Dermis lymphatic vessel endothelial cell (primary cell): ENCODE results near the gene RASGRP1. TPM values are rescaled to one million over a fixed set of nuclear protein-coding genes. Genes with fewer than 3 reads are reported as not detected.

Experiments
- total RNA-seq: library from RNA; depleted of rRNA; stranded (reverse); fragments of >200 nt; gene quantifications from 2 replicates; pipeline ENCODE4 v1.2.1, GENCODE V29; 2014

The RASGRP1 gene
- 0.11 and 0.17 TPM in 2 replicates for total RNA-seq

GRCh38 chr15:38564557-38565286, at the start of gene RASGRP1:
Gene RASGRP1 (minus strand): TSS chr15:38564814. CDS start chr15:38564628, 186 bp downstream.

GRCh38 chr15:38453971-38454695, 110.5 kb downstream of the RASGRP1 start, which contains the start of gene FAM98B:
Gene FAM98B (plus strand): TSS chr15:38454127. CDS start chr15:38454162, 35 bp downstream.

Other genes starting within 250 kb of the RASGRP1 start
- 6.6 and 7.3 TPM in 2 replicates for gene FAM98B, start 110.7 kb downstream of the RASGRP1 start, total RNA-seq